Posterior cingulate gyrus (tissue), 11 donors: Measurements from ENCODE around the gene NIBAN1.

Experiments
- DNase-seq, 10 donors: peaks; one replicate each; pipeline versions ENCODE4 v3.0.0 to v3.0.0-alpha.2; 2020 to 2021; ENCODE audit warnings: mixed read lengths in 3 of 10
- intact Hi-C: fragments of 100-400 bp; cut with DNase I; formaldehyde crosslinking; loops from one replicate; pipeline ENCODE4 v1.15.1; 2023

NIBAN1 gene

DNA sequence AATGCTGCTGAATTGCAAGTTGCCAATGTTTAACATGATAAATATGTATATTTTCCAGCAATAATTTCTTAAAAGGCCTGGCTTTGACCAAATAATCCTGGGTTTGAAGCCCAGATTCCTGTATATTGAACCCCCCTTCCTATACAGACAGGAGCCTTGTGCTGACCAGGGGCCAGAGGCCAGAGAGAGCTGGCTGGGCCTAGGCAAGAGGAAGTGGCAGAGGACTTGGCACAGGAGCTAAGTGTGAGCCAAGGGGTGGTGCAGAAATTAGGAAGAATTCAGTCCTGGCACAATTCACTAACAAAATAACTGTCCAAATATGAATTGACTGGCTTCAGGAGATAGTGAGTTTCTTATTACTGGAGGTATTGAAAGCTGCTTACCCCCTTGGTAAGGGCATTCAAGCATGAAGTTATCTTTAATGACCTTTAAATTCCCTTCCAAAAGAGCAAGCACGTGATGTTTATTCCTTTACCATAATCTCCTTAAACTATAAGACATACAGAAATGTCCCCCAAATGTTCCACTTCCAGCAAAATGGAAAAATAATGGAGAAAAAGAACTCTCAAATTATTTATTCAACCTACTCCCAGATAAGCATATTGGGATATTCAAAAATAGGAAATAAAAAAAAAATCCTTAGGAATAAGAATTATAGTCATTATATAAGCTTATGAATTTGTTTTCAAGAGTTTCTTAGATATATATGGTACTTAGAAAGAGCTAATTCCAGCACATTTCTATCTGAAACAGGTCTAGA, 26.6 kb downstream of the NIBAN1 start:
- no peak for DNase-seq
- intact Hi-C loops = no loop called here

DNA sequence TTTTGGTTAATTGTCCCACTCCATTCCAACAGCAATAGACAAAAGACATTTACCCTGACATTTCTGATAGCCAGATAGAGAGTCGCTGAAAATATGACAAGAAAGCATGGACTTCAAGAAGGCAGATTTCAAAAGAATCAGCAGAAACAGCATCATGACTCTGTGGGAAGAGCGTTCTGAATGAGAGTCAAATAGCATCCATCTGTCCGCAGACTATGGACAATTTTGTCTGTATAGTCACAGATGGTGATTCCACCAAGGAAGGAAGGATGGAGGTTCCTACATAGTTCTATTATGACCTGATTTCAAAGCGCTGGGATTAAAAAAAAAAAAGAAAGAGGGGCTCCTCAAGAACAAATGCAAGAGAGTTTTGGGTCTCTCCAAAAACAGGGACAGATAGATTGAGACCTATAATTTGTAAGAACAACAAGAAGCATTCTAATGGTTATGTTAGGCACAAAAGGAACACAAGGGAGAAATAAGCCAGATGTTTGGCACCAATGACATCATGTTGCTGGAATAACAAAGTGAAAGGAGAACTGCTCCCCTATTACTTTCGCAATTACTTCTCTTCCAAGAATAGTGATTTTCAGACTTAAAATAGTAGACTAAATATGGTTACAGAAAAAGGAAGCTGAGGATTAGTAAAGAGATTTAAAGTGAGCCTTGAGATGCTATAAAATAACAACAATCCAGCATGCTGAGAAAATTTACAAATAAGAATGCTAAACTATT, 28.5 kb downstream of the NIBAN1 start:
- intact Hi-C loops = no loop called here
- DNase-seq = no peak

GRCh38 chr1:184945029-184945428, 29.3 kb downstream of the NIBAN1 start:
- intact Hi-C loops = no loop called here
- no peak for DNase-seq

GRCh38 chr1:184943998-184944397, 30.3 kb downstream of the NIBAN1 start:
- intact Hi-C loops = no loop called here
- no peak for DNase-seq

DNA sequence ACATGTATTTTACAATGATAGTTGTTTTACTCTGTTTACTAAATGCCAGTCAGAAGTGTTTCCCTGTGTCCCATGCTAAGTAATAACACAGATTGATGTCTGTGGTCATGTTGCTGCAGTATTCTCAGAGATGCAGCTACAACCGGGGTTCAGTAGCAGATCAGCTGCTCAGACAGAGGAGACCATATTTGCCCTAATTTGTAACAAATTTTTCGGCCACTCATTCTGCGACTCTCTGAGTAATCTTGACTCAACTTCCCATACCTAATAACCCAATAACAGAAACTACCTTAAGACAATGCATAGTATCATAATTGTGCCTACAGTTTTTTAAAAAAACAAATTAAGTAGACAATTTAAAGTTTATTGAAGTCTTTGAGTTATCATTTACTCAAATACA, 32.6 kb downstream of the NIBAN1 start:
- intact Hi-C loops = no loop called here
- DNase-seq = no peak

DNA sequence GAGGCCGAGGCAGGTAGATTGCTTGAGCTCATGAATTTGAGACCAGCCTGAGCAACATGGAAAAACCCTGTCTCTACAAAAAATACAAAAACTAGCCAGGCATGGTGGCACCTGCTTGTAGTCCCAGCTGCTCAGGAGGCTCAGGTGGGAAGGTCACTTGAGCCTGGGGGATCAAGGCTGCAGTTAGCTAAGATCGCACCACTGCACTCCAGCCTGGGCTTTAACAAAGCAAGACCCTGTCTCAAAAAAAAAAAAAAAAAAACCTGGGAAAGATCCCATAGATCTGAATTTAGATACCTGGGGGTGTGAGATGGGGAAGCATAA, 32.9 kb downstream of the NIBAN1 start:
- intact Hi-C loops = no loop called here

DNA sequence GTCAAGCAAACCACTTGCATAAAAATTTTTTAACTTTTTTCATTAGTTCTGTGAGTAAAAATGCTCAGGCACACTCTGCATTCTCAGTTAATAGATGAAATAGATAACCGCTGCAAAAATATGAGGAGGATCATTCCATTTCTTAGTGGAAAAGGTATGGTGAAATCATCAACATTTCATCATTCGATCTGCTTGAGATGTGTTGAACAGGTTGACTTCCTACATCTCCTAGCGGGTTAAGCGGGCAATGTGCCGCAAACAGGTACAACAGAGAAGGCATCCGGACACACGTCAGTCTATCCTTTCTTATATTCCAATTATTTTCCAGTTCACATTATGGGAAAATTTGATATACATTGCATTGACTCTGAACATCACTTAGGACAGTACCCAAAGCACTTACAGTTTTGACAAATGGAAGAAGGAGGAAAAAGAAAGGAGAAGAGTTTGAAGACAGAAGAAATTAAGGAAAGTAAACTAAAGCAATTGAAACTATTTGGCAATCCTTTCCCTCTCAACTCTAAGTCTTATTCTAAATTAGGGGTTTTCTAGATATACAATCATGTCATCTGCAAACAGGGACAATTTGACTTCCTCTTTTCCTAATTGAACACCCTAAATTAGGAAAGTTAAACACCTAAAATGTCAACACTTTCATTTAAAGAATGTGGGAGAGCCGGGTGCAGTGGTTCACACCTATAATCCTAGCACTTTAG, 33.5 kb downstream of the NIBAN1 start:
- DNase-seq = no peak
- intact Hi-C loops = no loop called here

More for the DNA sequence above, 32.9 kb downstream of the NIBAN1 start:
- no peak for DNase-seq

GRCh38 chr1:184940226-184940625, 34.1 kb downstream of the NIBAN1 start:
- intact Hi-C loops = no loop called here

GRCh38 chr1:184937729-184938128, 36.6 kb downstream of the NIBAN1 start:
- no peak for DNase-seq
- intact Hi-C loops = loop anchor here (10.0 kb wide), 1 partner anchor 63 kb away; no protein-coding TSS in a partner anchor

More at GRCh38 chr1:184940226-184940625, 34.1 kb downstream of the NIBAN1 start:
- DNase-seq = no peak

DNA sequence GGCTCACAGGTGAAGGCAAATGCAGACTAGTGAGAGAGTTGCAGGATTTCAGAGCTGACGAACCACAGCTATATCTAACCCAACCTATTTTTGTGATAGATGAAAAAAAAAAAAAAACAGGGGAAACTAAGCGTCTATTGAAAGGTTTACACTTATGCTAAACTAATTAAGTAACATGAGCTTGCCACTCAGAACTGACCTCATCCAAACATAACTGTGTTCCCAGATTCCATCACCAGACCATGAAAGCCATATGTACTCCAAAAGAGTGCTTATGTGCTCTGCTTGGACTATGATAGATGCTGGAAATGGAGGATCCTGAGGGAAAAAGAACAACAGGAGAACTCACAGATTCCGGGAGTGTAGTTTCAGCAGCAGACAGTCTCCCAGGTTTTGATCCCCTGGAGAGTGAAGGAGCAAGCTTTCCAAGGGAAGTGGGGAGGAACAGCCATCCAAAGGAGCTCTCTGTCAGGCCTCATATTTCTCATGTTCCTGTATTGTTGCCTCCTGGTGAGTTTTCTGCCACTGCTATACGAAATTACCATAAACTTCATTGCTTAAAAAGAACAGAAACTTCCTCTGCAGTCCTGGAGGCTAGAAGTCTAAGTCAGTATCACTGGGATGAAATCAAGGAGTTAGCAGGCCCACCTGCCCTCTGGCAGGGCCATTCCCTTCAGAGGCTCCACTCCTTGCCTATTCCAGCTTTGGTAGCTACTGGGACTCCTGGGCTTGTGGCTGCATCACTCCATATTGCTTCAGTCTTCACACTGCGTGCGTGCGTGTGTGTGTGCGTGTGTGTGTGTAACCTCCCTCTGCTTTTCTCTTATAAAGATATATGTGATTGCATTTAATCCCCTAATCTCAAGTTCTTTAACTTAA, 38.1 kb downstream of the NIBAN1 start:
- DNase-seq = no peak
- intact Hi-C loops = loop anchor here (10.0 kb wide), 1 partner anchor 61 kb away; no protein-coding TSS in a partner anchor

- intact Hi-C loops = loop anchor here (10.0 kb wide), 1 partner anchor 59 kb away; no protein-coding TSS in a partner anchor
- DNase-seq = no peak
These were observed 40.4 kb downstream of the NIBAN1 start for GRCh38 chr1:184933944-184934343.

DNA sequence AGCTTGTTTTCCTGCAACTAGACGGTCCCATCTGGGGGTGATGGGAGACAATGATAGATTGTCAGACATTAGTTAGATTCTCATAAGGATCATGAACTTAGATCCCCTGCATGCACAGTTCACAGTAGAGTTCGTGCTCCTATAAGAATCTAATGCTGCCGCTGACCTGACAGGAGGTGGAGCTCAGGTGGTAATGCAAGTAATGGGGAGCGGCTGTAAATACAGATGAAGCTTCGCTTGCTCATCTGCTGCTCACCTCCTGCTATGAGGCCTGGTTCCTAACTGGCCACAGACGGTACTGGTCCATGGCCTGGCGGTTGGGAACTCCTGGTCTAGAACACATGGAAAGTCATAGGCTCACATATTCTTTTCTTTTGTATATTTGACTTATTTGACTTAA, 42.0 kb downstream of the NIBAN1 start:
- intact Hi-C loops = loop anchor here (10.0 kb wide), 1 partner anchor 58 kb away; no protein-coding TSS in a partner anchor
- no peak for DNase-seq

GRCh38 chr1:184931566-184931965, 42.7 kb downstream of the NIBAN1 start:
- DNase-seq = no peak
- intact Hi-C loops = loop anchor here (10.0 kb wide), 1 partner anchor 57 kb away; no protein-coding TSS in a partner anchor

GRCh38 chr1:184930645-184931044, 43.7 kb downstream of the NIBAN1 start:
- no peak for DNase-seq
- intact Hi-C loops = loop anchor here (10.0 kb wide), 1 partner anchor 56 kb away; no protein-coding TSS in a partner anchor

DNA sequence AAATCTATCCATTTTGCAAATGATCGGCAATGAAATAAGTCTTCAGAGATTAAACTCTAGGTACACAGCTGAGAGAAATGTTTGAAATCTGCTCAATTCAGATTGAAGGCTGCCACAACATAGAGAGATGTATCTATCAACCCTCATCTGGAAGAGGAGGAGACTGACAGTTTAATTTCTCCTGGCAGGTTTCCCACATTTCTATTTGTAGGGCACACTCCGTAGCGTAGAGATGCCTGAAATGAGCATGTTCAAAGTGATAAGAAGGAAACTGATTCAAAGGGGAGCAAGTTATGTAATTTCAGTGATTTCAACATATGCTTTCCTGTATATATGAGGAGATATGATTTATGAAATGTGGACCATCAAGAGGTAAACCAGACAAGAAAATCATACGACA, 44.1 kb downstream of the NIBAN1 start:
- intact Hi-C loops = loop anchor here (10.0 kb wide), 1 partner anchor 55 kb away; no protein-coding TSS in a partner anchor

GRCh38 chr1:184929711-184930202, 44.6 kb downstream of the NIBAN1 start:
- no peak for DNase-seq
- intact Hi-C loops = loop anchor here (10.0 kb wide), 1 partner anchor 55 kb away; no protein-coding TSS in a partner anchor

More for the DNA sequence above, 44.1 kb downstream of the NIBAN1 start:
- no peak for DNase-seq

DNA sequence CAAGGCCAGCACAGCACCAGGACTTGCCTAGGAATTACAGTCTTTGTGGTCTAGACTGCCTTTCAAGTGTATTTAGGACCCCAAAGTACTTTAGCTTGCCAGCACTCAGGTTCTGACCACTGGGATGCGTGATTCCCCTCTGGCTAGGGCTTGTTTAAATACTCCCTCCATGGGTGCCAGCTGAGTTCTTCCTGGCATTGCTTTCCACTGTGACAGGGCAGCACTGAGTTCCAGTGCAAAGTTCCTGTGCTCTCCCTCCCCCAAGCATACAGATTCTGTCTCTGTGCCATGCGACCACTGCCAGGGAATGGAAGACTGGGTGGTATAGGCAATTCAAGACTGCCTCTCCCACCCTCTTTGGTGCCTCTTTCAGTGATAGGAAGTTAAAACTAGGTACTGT, 45.9 kb downstream of the NIBAN1 start:
- intact Hi-C loops = no loop called here
- no peak for DNase-seq
